Keratinocyte (primary cell): ENCODE data around the gene STRN4. TPM values are rescaled to one million over a fixed set of nuclear protein-coding genes. Genes with fewer than 3 reads are reported as not detected.
A peak's percentile ranks its signal among the peaks of the same experiment; 100 is the strongest.

Experiments
- DNase-seq: peaks from one replicate; pipeline ENCODE4 v3.0.0-alpha.2; 2011; ENCODE audit warnings: low read depth, missing footprints, low spot score
- FAIRE-seq: peaks from 2 replicates; lab custom pipeline; 2011; peaks lifted over from hg19 to GRCh38; lab: Jason Lieb, UNC
- H2AFZ ChIP-seq: 2 replicates; pipeline ENCODE4 v1.6.0; 2012; ENCODE audit warnings: low read length, control low read depth, inconsistent platforms; ENCODE audit not compliant: control insufficient read depth
- H3K27ac ChIP-seq: 2 replicates; pipeline ENCODE4 v1.5.1; 2011; ENCODE audit warnings: low read length; ENCODE audit not compliant: control insufficient read depth, insufficient read depth
- H3K27me3 ChIP-seq: 3 replicates; pipeline ENCODE4 v1.6.0; 2011; ENCODE audit warnings: low read length; ENCODE audit not compliant: control insufficient read depth, insufficient read depth; ENCODE audit errors: extremely low read depth
- H3K36me3 ChIP-seq, 2 experiments: 2 replicates in 1 of 2; 3 replicates in 1 of 2; pipeline ENCODE4 v1.5.1; 2011; ENCODE audit warnings: low read length in 2 of 2, mild to moderate bottlenecking in 1 of 2; ENCODE audit not compliant: control insufficient read depth in 2 of 2, insufficient read depth in 2 of 2; ENCODE audit errors: extremely low read depth in 1 of 2
- H3K4me1 ChIP-seq: 3 replicates; pipeline ENCODE4 v1.5.1; 2011; ENCODE audit warnings: low read length; ENCODE audit not compliant: control insufficient read depth, insufficient read depth; ENCODE audit errors: extremely low read depth
- H3K4me2 ChIP-seq: 3 replicates; pipeline ENCODE4 v1.6.0; 2011; ENCODE audit warnings: low read depth, low read length; ENCODE audit not compliant: control insufficient read depth, insufficient read depth; ENCODE audit errors: extremely low read depth
- H3K4me3 ChIP-seq, 3 experiments: fragments of 200-600 bp in 1 of 3; sonication (generic) in 1 of 3; 2 replicates in 2 of 3; 3 replicates in 1 of 3; pipeline ENCODE4 v1.5.1; 2011 to 2016; ENCODE audit warnings: low read length in 3 of 3, mild to moderate bottlenecking in 3 of 3, control low read depth in 2 of 3, inconsistent platforms in 1 of 3, low read depth in 1 of 3, mixed read lengths in 1 of 3, mixed run types in 1 of 3, moderate library complexity in 1 of 3; ENCODE audit not compliant: control insufficient read depth in 2 of 3, insufficient read depth in 2 of 3; ENCODE audit errors: extremely low read depth in 1 of 3
- H3K79me2 ChIP-seq: 2 replicates; pipeline ENCODE4 v1.6.0; 2012; ENCODE audit warnings: low read length; ENCODE audit not compliant: control insufficient read depth, insufficient read depth
- H3K9ac ChIP-seq: 3 replicates; pipeline ENCODE4 v1.6.0; 2011; ENCODE audit warnings: low read length; ENCODE audit not compliant: control insufficient read depth, insufficient read depth; ENCODE audit errors: extremely low read depth
- H3K9me1 ChIP-seq: 3 replicates; pipeline ENCODE4 v1.6.0; 2011; ENCODE audit warnings: low read length; ENCODE audit not compliant: control insufficient read depth, insufficient read depth; ENCODE audit errors: extremely low read depth
- H3K9me3 ChIP-seq: 2 replicates; pipeline ENCODE4 v1.5.1; 2012; ENCODE audit warnings: low read depth, low read length; ENCODE audit not compliant: control insufficient read depth
- H4K20me1 ChIP-seq: 3 replicates; pipeline ENCODE4 v1.6.0; 2011; ENCODE audit warnings: low read length; ENCODE audit not compliant: control insufficient read depth, insufficient read depth; ENCODE audit errors: extremely low read depth
- EZH2 ChIP-seq: IDR thresholded peaks from one replicate; pipeline ENCODE4 v1.6.1; 2012; ENCODE audit warnings: inconsistent platforms, mild to moderate bottlenecking, low read length, moderate library complexity
- dilution Hi-C: fragments of 300-500 bp; cut with MboI; formaldehyde crosslinking; loops from one replicate; pipeline ENCODE4 v1.7.0; 2020; ENCODE audit warnings: low sequenced_read_pairs; ENCODE audit not compliant: extremely low pct_ligation_motif_present
- polyA plus RNA-seq, 5 experiments: library from polyadenylated mRNA; depleted of rRNA in 3 of 5; stranded (reverse) in 3 of 5; stranded (forward) in 1 of 5; unstranded in 1 of 5; fragments of >200 nt; gene quantifications; 1 replicate in 1 of 5; 2 replicates in 3 of 5; 3 replicates in 1 of 5; pipeline versions ENCODE4 v1.2.1 to v1.2.3, GENCODE V29; 2011 to 2012; ENCODE audit warnings: missing spikeins in 2 of 5, low read depth in 1 of 5, low replicate concordance in 1 of 5
- TF ChIP-seq, protein P1 (sequence below), 3 experiments: IDR thresholded peaks in 1 of 3; conservative IDR thresholded peaks in 1 of 3; optimal IDR thresholded peaks in 1 of 3; 2 replicates in 2 of 3; 3 replicates in 1 of 3; pipeline versions ENCODE3 to v1.5.1; 2011; ENCODE audit warnings: low read length in 3 of 3, mild to moderate bottlenecking in 3 of 3, moderate library complexity in 2 of 3, control low read depth in 1 of 3, inconsistent platforms in 1 of 3; ENCODE audit not compliant: insufficient read depth in 2 of 3; ENCODE audit errors: extremely low read depth in 1 of 3

Gene STRN4
- polyA plus RNA-seq, 1 donor (not counting 4 experiments of a cell fraction or from before 2014, with no cell fraction given) = 37.3 TPM

DNA sequence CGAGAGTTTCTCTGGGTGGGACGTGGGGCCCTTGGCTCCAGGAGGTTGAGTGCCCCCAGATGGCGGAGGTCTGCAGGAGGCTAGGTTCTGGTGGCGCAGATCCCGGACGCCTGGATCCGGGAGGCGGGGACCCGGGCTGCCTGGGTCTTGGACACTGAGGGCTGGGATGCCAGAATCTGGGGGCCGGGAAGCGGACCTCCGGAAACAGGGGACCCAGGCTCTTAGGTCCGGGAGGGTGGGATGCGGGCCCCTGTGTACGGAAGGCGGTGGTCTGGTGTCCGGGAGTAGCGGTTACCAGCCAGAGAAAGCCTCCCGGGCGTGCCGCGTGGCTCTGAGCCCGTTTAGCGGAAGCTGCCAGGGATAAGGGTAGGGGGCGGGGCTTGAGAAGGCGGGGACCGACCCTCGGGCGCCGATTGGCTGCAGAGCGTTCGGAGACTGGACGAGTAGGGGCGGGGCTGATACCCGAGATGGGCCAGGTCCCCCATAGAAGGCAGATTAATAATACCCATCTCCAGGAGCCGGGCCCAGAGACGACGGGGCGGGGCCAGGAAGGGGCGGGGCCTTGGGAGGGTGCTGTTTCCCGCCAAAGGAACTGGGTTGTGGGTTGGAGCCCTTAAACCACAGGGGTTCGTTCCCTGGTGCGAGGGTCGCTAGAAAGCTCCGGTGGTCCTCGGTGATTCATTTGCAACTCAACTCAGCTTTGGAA is 42.2 kb upstream of the STRN4 start, which contains the start of gene SLC1A5:
Gene SLC1A5 (minus strand): TSS at position 333 of the 706 bp plus-strand sequence. CDS start 629 bp downstream, outside the sequence.
- Histone ChIP-seq H3K4me2 (peak within 1 kb of the TSS; percentile 87), H3K9ac (peak within 1 kb of the TSS; percentile 93), H3K4me1 (peaks cover 28% of the 10 kb centered on the region), H4K20me1 (no peaks in the 10 kb centered on the region), H3K4me3 (peak within 1 kb of the TSS; percentile 92 to 99 (median 92)), H3K27ac (peak within 1 kb of the TSS; percentile 95), H2AFZ (no peak within 1 kb of the TSS), H3K9me3 (no peaks in the 10 kb centered on the region), H3K79me2 (peaks cover 48% of the 10 kb centered on the region), H3K27me3 (no peaks in the 10 kb centered on the region), H3K9me1 (no peaks in the 10 kb centered on the region), H3K36me3 (peaks cover 0 to 25% of the 10 kb centered on the region in 2 experiments)
- no peak for DNase-seq
- dilution Hi-C loops = no loop called here
- no peak for FAIRE-seq
- no peak for TF ChIP-seq EZH2
- TF ChIP-seq, protein P1, sequence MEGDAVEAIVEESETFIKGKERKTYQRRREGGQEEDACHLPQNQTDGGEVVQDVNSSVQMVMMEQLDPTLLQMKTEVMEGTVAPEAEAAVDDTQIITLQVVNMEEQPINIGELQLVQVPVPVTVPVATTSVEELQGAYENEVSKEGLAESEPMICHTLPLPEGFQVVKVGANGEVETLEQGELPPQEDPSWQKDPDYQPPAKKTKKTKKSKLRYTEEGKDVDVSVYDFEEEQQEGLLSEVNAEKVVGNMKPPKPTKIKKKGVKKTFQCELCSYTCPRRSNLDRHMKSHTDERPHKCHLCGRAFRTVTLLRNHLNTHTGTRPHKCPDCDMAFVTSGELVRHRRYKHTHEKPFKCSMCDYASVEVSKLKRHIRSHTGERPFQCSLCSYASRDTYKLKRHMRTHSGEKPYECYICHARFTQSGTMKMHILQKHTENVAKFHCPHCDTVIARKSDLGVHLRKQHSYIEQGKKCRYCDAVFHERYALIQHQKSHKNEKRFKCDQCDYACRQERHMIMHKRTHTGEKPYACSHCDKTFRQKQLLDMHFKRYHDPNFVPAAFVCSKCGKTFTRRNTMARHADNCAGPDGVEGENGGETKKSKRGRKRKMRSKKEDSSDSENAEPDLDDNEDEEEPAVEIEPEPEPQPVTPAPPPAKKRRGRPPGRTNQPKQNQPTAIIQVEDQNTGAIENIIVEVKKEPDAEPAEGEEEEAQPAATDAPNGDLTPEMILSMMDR (optimal IDR thresholded peaks at IDR 0.05 in 1 of 3, IDR thresholded peaks at IDR 0.05 in 1 of 3, conservative IDR thresholded peaks at IDR 0.05 in 1 of 3; ENCODE audit: extremely low read depth in 1 of 3, insufficient read depth in 2 of 3, low read length in 3 of 3) = no peak

DNA sequence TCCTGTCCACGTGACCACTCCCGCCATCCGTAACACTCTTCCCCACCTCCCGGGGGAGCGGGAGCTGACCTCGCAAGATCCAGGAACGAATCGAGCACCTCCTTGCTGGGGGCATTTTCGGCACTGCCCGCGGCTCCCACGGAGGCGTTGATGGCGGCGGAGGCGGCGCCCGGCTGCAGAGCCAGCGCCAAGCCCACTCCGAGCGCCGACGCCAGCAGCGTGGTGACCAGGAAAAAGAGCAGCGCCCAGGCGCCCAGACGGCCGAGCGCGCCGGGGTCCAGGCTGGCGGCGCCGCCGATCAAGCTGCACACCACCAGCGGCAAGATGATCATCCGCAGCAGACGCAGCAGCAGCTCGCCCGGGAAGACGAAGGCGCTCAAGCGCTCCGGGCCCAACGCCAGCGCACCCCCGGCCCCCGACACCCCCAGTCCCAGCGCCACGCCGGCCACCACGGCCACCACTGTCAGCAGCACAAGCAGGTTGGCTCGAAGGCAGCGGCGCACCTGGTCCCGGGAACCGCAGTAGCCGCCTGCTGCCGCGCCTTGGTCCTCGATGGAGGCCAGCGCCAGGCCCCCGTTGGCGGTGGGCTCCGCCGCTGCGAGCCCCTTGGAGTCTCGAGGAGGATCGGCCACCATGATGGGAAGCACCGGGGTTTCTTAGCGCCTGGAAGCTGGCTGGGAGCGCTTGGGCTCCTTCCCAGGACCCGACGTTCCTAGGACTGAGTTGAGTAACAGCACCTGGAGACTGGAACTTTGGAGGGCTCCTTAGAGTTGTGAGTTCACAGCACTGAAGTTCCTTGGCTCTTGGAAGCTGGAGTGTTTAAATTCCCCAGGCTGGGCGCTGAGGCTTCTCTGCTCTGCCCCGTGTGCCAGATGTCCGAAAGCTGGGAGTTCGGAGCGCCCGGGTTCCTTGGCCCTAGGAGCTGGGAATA is 41.3 kb upstream of the STRN4 start:
- Histone ChIP-seq H3K9ac (peak overlapping the region; percentile 93), H3K9me3 (no peaks in the 10 kb centered on the region), H3K9me1 (no peaks in the 10 kb centered on the region), H4K20me1 (no peaks in the 10 kb centered on the region), H3K4me3 (peak overlapping the region; percentile 92 to 99 (median 92)), H2AFZ (no peak overlapping the region), H3K27ac (peak overlapping the region; percentile 95), H3K79me2 (peaks cover 56% of the 10 kb centered on the region), H3K4me1 (peaks cover 22% of the 10 kb centered on the region), H3K36me3 (peaks cover 4 to 32% of the 10 kb centered on the region in 2 experiments), H3K27me3 (no peaks in the 10 kb centered on the region), H3K4me2 (peak overlapping the region; percentile 87)
- TF ChIP-seq, protein P1 (optimal IDR thresholded peaks at IDR 0.05 in 1 of 3, IDR thresholded peaks at IDR 0.05 in 1 of 3, conservative IDR thresholded peaks at IDR 0.05 in 1 of 3; ENCODE audit: extremely low read depth in 1 of 3, insufficient read depth in 2 of 3, low read length in 3 of 3) = no peak
- TF ChIP-seq EZH2 = no peak
- no peak for FAIRE-seq
- no peak for DNase-seq
- dilution Hi-C loops = no loop called here
